Mesenchymal stem cell (in vitro differentiated cells and primary cell): ENCODE results near the gene OR5AU1.

Experiments
- DNase-seq: peaks from one replicate; pipeline ENCODE4 v3.0.0-alpha.2; 2013
- H2AFZ ChIP-seq: one replicate; pipeline ENCODE4 v1.6.1; 2013; ENCODE audit warnings: low read depth, mild to moderate bottlenecking, control low read depth, inconsistent platforms, low read length, moderate library complexity
- H2AK5ac ChIP-seq: 2 replicates; pipeline ENCODE4 v1.6.1; 2013; ENCODE audit warnings: low read length, moderate library complexity, mild to moderate bottlenecking, inconsistent platforms; ENCODE audit not compliant: severe bottlenecking
- H2BK120ac ChIP-seq: one replicate; pipeline ENCODE4 v1.6.1; 2013; ENCODE audit warnings: low read depth, mild to moderate bottlenecking, inconsistent platforms, low read length, moderate library complexity
- H2BK12ac ChIP-seq, 2 experiments: one replicate each; pipeline ENCODE4 v1.6.1; 2013; ENCODE audit warnings: inconsistent platforms in 2 of 2, low read length in 2 of 2, mild to moderate bottlenecking in 2 of 2, moderate library complexity in 2 of 2, control low read depth in 1 of 2
- H2BK15ac ChIP-seq: one replicate; pipeline ENCODE4 v1.6.1; 2013; ENCODE audit warnings: mild to moderate bottlenecking, low read depth, inconsistent platforms; ENCODE audit not compliant: poor library complexity, severe bottlenecking
- H2BK5ac ChIP-seq: 2 replicates; pipeline ENCODE4 v1.6.1; 2013; ENCODE audit warnings: low read depth, mild to moderate bottlenecking, low read length, control low read depth, inconsistent platforms; ENCODE audit not compliant: poor library complexity, severe bottlenecking
- H3K14ac ChIP-seq, 2 experiments: one replicate each; pipeline ENCODE4 v1.6.1; 2013; ENCODE audit warnings: inconsistent platforms in 2 of 2, low read length in 2 of 2, control low read depth in 1 of 2, mild to moderate bottlenecking in 1 of 2, moderate library complexity in 1 of 2
- H3K18ac ChIP-seq, 2 experiments: one replicate each; pipeline ENCODE4 v1.6.1; 2013; ENCODE audit warnings: inconsistent platforms in 2 of 2, low read length in 2 of 2, control low read depth in 1 of 2, low read depth in 1 of 2, mild to moderate bottlenecking in 1 of 2
- H3K23ac ChIP-seq, 2 experiments: one replicate each; pipeline ENCODE4 v1.6.1; 2013; ENCODE audit warnings: inconsistent platforms in 2 of 2, low read length in 2 of 2, mild to moderate bottlenecking in 2 of 2, moderate library complexity in 2 of 2, control low read depth in 1 of 2
- H3K27ac ChIP-seq: 2 replicates; pipeline ENCODE4 v1.5.1; 2013; ENCODE audit warnings: mild to moderate bottlenecking, moderate library complexity, low read length, control low read depth, inconsistent platforms; ENCODE audit not compliant: poor library complexity, severe bottlenecking
- H3K27me3 ChIP-seq, 2 experiments: 2 replicates each; pipeline versions ENCODE4 v1.6.1 to v1.7.0; 2013; ENCODE audit warnings: low read length in 2 of 2, mild to moderate bottlenecking in 2 of 2, moderate library complexity in 2 of 2, control low read depth in 1 of 2, inconsistent platforms in 1 of 2; ENCODE audit not compliant: control insufficient read depth in 1 of 2, insufficient read depth in 1 of 2
- H3K36me3 ChIP-seq, 2 experiments: 2 replicates each; pipeline versions ENCODE4 v1.6.1 to v1.7.0; 2013; ENCODE audit warnings: low read length in 2 of 2, control low read depth in 1 of 2, inconsistent platforms in 1 of 2, low read depth in 1 of 2, mild to moderate bottlenecking in 1 of 2; ENCODE audit not compliant: insufficient read depth in 2 of 2, control insufficient read depth in 1 of 2
- H3K4ac ChIP-seq, 2 experiments: one replicate each; pipeline ENCODE4 v1.6.1; 2013; ENCODE audit warnings: inconsistent platforms in 2 of 2, low read length in 2 of 2, mild to moderate bottlenecking in 2 of 2, moderate library complexity in 2 of 2, control low read depth in 1 of 2, low read depth in 1 of 2
- H3K4me1 ChIP-seq: 2 replicates; pipeline ENCODE4 v1.6.1; 2013; ENCODE audit warnings: low read depth, low read length, control low read depth; ENCODE audit not compliant: control insufficient read depth, insufficient read depth
- H3K4me2 ChIP-seq: 2 replicates; pipeline ENCODE4 v1.6.1; 2013; ENCODE audit warnings: low read length, mild to moderate bottlenecking, inconsistent platforms; ENCODE audit not compliant: poor library complexity, severe bottlenecking
- H3K4me3 ChIP-seq, 2 experiments: 2 replicates each; pipeline versions ENCODE4 v1.5.1 to v1.7.0; 2013; ENCODE audit warnings: low read length in 2 of 2, mild to moderate bottlenecking in 2 of 2, control low read depth in 1 of 2, low read depth in 1 of 2; ENCODE audit not compliant: insufficient read depth in 1 of 2
- H3K79me1 ChIP-seq: replicated peaks from 2 replicates; pipeline ENCODE4 v1.6.1; 2013; ENCODE audit warnings: mild to moderate bottlenecking, control low read depth, low read length, inconsistent platforms; ENCODE audit not compliant: poor library complexity, severe bottlenecking
- H3K9ac ChIP-seq: 2 replicates; pipeline ENCODE4 v1.7.0; 2013; ENCODE audit warnings: mild to moderate bottlenecking, low read length, moderate library complexity
- H3K9me3 ChIP-seq: 2 replicates; pipeline ENCODE4 v1.7.0; 2013; ENCODE audit warnings: mild to moderate bottlenecking, low read length; ENCODE audit not compliant: control insufficient read depth
- H4K8ac ChIP-seq: one replicate; pipeline ENCODE4 v1.6.1; 2013; ENCODE audit warnings: inconsistent platforms, mild to moderate bottlenecking, low read length, moderate library complexity
- H4K91ac ChIP-seq: one replicate; pipeline ENCODE4 v1.6.1; 2013; ENCODE audit warnings: mild to moderate bottlenecking, low read length, inconsistent platforms
- WGBS: methylation state at CpG from one replicate; pipeline ENCODE4 v1.1.7; 2013; ENCODE audit warnings: mixed read lengths; 5-methylcytosine and 5-hydroxymethylcytosine counted together

OR5AU1 gene

DNA sequence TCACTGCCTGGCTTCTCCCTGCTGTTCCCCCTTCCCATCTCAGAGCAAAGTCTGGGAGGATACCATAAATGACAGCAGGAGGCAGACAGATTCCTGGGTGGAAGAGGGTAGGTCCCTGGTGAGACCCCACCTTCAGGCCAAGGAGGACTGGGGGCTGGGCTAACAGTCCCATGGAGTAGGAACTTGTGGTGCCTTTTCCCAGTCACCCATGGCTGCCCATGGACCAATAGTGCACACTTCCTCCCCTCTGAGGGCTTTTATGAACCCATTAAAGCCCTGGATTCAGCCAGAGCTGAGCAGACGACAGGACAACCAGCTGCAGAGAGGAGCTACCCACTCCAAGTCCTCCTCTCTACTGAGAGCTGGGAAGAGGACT lies 36.6 kb upstream of the OR5AU1 start:
- Histone ChIP-seq H3K23ac (no peak overlapping the region), H2BK15ac (no peak overlapping the region), H3K36me3 (no peaks in the 10 kb centered on the region), H4K91ac (no peak overlapping the region), H3K4me2 (peak overlapping the region; percentile 72), H3K27ac (no peak overlapping the region), H2AK5ac (no peak overlapping the region), H2AFZ (no peak overlapping the region), H2BK12ac (no peak overlapping the region), H3K4me1 (peaks cover 18% of the 10 kb centered on the region), H2BK120ac (no peak overlapping the region), H3K18ac (peak overlapping the region in 1 of 2 experiments; percentile 37), H2BK5ac (no peak overlapping the region), H3K27me3 (no peaks in the 10 kb centered on the region), H3K14ac (no peak overlapping the region), H3K4me3 (peak overlapping the region in 1 of 2 experiments; percentile 64), H4K8ac (no peak overlapping the region), H3K9ac (no peak overlapping the region), H3K9me3 (no peaks in the 10 kb centered on the region), H3K79me1 (no peaks in the 10 kb centered on the region), H3K4ac (no peak overlapping the region)
- DNase-seq, result no peak
- WGBS, result 15% methylated on average over 1 of the region's 1 CpG

DNA sequence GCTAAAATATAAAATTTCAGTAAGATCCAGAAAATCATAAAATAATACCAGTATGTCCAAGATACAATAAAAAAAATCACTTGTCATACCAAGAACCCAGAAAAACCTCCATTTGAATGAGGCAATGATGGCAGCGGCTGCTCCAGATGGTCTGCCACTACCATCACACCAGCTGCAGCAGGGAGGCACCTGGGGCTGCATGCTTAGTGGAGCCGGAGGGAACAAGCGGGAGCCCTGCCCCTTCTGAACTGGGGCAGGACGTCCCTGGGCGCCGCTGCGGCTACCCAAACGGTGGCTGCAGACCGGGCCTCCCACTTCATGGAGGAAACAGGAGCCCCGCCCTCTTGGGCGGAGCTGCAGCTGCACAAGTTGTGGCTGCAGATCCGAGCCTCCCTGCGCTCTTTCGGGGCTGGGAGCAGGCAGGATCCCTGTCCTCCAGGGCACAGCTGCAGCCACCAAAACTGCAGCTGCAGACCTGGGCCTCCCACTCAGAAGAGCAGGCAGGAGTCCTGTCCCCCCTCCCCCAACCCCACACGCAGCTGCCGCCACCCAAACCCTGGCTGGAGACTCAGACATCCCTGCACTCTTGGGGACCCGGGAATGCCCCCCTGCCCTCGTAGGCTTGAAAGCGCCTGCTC lies 36.1 kb upstream of the OR5AU1 start:
- peak overlapping the region; percentile 98 for H4K8ac ChIP-seq
- H3K18ac ChIP-seq, result peak overlapping the region in 1 of 2 experiments; percentile 67
- H3K27ac ChIP-seq, result no peak overlapping the region
- H3K4me3 ChIP-seq, result peak overlapping the region; percentile 20 to 64
- no peaks in the 10 kb centered on the region for H3K9me3 ChIP-seq
- no peaks in the 10 kb centered on the region for H3K36me3 ChIP-seq
- H2AK5ac ChIP-seq, result no peak overlapping the region
- DNase-seq, result peak; percentile 47
- H3K14ac ChIP-seq, result no peak overlapping the region
- H4K91ac ChIP-seq, result no peak overlapping the region
- H3K4ac ChIP-seq, result no peak overlapping the region
- H3K4me2 ChIP-seq, result peak overlapping the region; percentile 72
- WGBS, result 9% methylated on average over 17 of the region's 19 CpGs
- no peak overlapping the region for H2BK120ac ChIP-seq
- no peak overlapping the region for H3K9ac ChIP-seq
- H3K4me1 ChIP-seq, result peaks cover 18% of the 10 kb centered on the region
- H3K23ac ChIP-seq, result peak overlapping the region in 1 of 2 experiments; percentile 42
- H3K79me1 ChIP-seq, result no peaks in the 10 kb centered on the region
- H2BK15ac ChIP-seq, result no peak overlapping the region
- H2AFZ ChIP-seq, result peak overlapping the region; percentile 99
- no peak overlapping the region for H2BK5ac ChIP-seq
- H2BK12ac ChIP-seq, result no peak overlapping the region
- H3K27me3 ChIP-seq, result no peaks in the 10 kb centered on the region

DNA sequence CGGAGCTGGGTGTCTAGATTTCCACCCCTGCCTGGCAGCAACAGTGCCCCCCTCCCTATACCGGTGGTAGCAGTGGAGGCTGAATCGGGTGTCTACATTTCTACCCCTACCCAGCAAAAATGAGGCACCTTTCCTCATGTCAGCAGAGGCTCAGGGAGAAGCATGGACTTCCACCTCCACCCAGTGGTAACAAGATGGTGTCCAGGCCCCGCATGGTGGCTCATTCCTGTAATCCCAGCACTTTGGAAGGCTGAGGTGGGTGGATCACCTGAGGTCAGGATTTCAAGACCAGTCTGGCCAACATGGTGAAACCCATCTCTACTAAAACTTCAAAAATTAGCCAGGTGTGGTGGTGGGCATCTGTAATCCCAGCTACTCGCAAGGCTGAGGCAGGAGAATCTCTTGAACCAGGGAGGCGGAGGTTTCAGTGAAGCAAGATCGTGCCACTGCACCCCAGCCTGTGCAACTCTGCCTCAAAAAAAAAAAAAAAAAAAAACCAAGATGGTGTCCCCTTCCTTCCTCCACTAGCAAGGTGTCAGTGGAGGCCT lies 35.5 kb upstream of the OR5AU1 start:
- Histone ChIP-seq H2BK15ac (no peak overlapping the region), H4K8ac (peak overlapping the region; percentile 37), H2BK5ac (no peak overlapping the region), H2BK12ac (no peak overlapping the region), H3K4me1 (peaks cover 18% of the 10 kb centered on the region), H3K23ac (no peak overlapping the region), H3K14ac (no peak overlapping the region), H3K36me3 (no peaks in the 10 kb centered on the region), H3K27me3 (no peaks in the 10 kb centered on the region), H2AFZ (no peak overlapping the region), H2AK5ac (no peak overlapping the region), H3K4me3 (no peak overlapping the region), H3K18ac (no peak overlapping the region), H3K4ac (no peak overlapping the region), H3K27ac (no peak overlapping the region), H3K79me1 (no peaks in the 10 kb centered on the region), H2BK120ac (no peak overlapping the region), H3K4me2 (no peak overlapping the region), H4K91ac (no peak overlapping the region), H3K9me3 (no peaks in the 10 kb centered on the region), H3K9ac (no peak overlapping the region)
- DNase-seq, result no peak
- WGBS, result 93% methylated on average over 6 of the region's 7 CpGs

DNA sequence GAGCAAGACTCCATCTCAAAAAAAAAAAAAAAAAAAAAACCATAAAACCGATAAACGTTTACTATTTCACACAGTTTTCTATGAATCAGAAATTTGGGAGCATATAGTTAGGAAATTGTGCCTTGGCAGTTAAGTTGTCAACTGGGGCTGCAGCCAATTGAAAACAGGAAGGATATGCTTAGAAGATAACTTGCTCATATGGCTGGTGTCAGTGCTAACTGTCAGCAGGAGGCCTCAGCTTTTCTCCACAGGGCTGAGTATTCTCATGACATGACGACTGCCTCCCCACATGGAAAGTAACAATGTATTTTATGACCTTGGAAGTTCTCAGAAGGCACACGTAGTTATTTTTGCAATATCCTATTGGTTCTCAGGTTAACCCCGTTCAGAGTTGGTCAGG lies 29.6 kb upstream of the OR5AU1 start:
- no peak overlapping the region for H3K18ac ChIP-seq
- H3K4me3 ChIP-seq, result no peak overlapping the region
- H3K79me1 ChIP-seq, result no peaks in the 10 kb centered on the region
- H3K4me1 ChIP-seq, result no peaks in the 10 kb centered on the region
- DNase-seq, result no peak
- no peak overlapping the region for H3K4me2 ChIP-seq
- WGBS, result 52% methylated on average over 3 of the region's 5 CpGs
- no peak overlapping the region for H3K9ac ChIP-seq
- H4K8ac ChIP-seq, result no peak overlapping the region
- no peak overlapping the region for H3K4ac ChIP-seq
- no peaks in the 10 kb centered on the region for H3K36me3 ChIP-seq
- H3K27me3 ChIP-seq, result peaks cover 0 to 2% of the 10 kb centered on the region in 2 experiments
- no peak overlapping the region for H3K23ac ChIP-seq
- H2BK120ac ChIP-seq, result no peak overlapping the region
- no peak overlapping the region for H3K27ac ChIP-seq
- H2AFZ ChIP-seq, result no peak overlapping the region
- peaks cover 4% of the 10 kb centered on the region for H3K9me3 ChIP-seq
- peak overlapping the region; percentile 8 for H2BK5ac ChIP-seq
- no peak overlapping the region for H2BK12ac ChIP-seq
- no peak overlapping the region for H3K14ac ChIP-seq
- H2AK5ac ChIP-seq, result no peak overlapping the region
- no peak overlapping the region for H2BK15ac ChIP-seq
- H4K91ac ChIP-seq, result no peak overlapping the region
